Fibroblast of skin of left quadriceps (primary cell): ENCODE results near the gene DDX39B.
A peak's percentile ranks its signal among the peaks of the same experiment; 100 is the strongest.
"Not testable (repeated sequence)": the region's sequence is repeated elsewhere in the genome, so short reads cannot be mapped to it uniquely, and the experiment has no call there.

Source experiments
- DNase-seq, 2 experiments: peaks; one replicate each; pipeline ENCODE4 v3.0.0-alpha.2; 2013; ENCODE audit warnings: low read depth in 2 of 2

Gene DDX39B

GRCh38 chr6:31486065-31486837, 55.6 kb downstream of the DDX39B start:
- not testable (repeated sequence) for DNase-seq

DNA sequence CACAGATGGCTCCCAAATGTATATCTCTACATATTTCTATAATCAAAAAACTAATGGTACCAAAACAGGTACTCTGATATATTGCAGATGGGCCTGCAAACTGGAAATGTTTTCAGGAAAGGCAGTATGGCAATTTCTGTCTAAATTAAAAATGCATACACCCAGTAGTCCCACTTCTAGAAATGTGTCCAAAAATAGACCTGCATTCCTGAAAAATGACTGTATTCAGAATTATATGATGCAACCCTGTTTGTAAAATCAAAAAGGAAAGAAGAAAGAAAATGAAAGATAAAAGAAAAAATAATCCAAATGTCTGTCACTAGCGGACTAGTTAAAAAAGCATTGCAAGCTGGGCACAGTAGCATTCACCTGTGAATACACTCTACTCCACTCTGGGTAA, 56.7 kb downstream of the DDX39B start:
- DNase-seq = peak in 1 of 2 experiments; percentile 22

GRCh38 chr6:31483392-31483791, 58.4 kb downstream of the DDX39B start:
- no peak for DNase-seq

- DNase-seq = no peak
Measured at GRCh38 chr6:31480574-31480973, 61.2 kb downstream of the DDX39B start.
